ENCODE results near the gene SLC4A4.

GRCh38 chr4:71466775-71467174, 128.0 kb downstream of the SLC4A4 start:
- TF ChIP-seq CTCF (IDR thresholded peaks at IDR 0.05; ENCODE audit: low read depth, low read length) (no peak), MYC (IDR thresholded peaks at IDR 0.05; ENCODE audit: low read depth, low read length) (no peak)
